ENCODE measurements around the gene SNAP91. TPM values are rescaled to one million over a fixed set of nuclear protein-coding genes. Genes with fewer than 3 reads are reported as not detected.

The SNAP91 gene
- polyA plus RNA-seq, 1 donor (not counting 4 experiments of a cell fraction or from before 2014, with no cell fraction given) = not detected

DNA sequence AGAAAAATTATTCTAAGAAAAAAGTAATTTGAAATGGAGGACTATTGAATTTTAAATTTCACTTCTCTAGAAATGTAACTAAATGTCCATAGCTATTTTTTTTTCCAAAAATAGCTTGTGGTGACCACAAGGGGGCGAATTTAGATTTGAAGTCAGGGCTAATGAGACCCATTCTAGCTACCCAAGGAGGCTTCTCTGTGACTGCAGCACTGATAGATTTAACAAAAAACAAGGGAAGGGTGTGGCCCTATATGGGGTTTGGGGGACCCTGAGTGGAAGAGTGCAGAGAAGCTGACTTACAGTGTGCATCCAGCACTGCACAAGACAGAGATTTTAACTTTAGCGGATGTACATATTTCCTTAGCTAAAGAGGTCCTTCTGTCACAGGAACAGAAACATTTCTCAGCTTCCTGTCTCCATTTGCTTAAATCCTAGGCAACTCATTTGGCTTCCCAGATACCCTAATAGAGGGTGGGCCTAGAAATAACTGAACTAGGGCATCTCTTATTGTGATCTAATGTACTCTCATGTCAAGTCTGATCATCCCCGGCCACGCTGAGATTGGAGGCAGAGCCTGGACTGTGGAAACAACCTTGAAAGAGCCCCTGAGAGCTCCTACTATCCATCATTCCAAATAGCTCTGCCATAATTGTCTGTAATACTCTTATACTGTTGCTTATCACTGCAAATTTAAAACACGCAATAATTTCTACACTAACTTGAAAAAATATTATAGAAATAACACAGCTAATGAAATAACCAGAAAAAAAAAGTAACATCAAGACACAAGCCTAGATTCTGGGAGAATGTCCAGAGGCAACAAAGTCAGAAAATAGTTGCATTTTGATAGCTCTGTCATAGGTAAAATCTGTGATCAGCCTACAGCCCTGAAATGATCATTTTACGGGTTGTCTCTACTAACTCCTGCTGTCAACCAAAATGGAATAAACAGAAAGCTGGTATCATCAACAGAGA is 93.6 kb downstream of the SNAP91 start:
- Histone ChIP-seq H3K4me3 (ENCODE audit: control insufficient read depth in 2 of 3, extremely low read depth in 1 of 3, insufficient read depth in 2 of 3, low read depth in 1 of 3, low read length in 3 of 3) (no peak overlapping the region), H4K20me1 (ENCODE audit: control insufficient read depth, extremely low read depth, insufficient read depth, low read length) (no peaks in the 10 kb centered on the region), H3K4me1 (ENCODE audit: control insufficient read depth, extremely low read depth, insufficient read depth, low read length) (no peaks in the 10 kb centered on the region), H3K9ac (ENCODE audit: control insufficient read depth, extremely low read depth, insufficient read depth, low read length) (no peak overlapping the region), H3K36me3 (ENCODE audit: control insufficient read depth in 2 of 2, extremely low read depth in 1 of 2, insufficient read depth in 2 of 2, low read length in 2 of 2) (no peaks in the 10 kb centered on the region), H3K27ac (ENCODE audit: control insufficient read depth, insufficient read depth, low read length) (no peak overlapping the region), H3K9me3 (ENCODE audit: control insufficient read depth, low read depth, low read length) (no peaks in the 10 kb centered on the region), H2AFZ (ENCODE audit: control insufficient read depth, low read length) (no peak overlapping the region), H3K79me2 (ENCODE audit: control insufficient read depth, insufficient read depth, low read length) (no peaks in the 10 kb centered on the region), H3K4me2 (ENCODE audit: control insufficient read depth, extremely low read depth, insufficient read depth, low read depth, low read length) (no peak overlapping the region), H3K9me1 (ENCODE audit: control insufficient read depth, extremely low read depth, insufficient read depth, low read length) (no peaks in the 10 kb centered on the region), H3K27me3 (ENCODE audit: control insufficient read depth, extremely low read depth, insufficient read depth, low read length) (no peaks in the 10 kb centered on the region)
- DNase-seq (ENCODE audit: low read depth, low spot score) (no peak), FAIRE-seq (no peak)
- TF ChIP-seq, protein P1, sequence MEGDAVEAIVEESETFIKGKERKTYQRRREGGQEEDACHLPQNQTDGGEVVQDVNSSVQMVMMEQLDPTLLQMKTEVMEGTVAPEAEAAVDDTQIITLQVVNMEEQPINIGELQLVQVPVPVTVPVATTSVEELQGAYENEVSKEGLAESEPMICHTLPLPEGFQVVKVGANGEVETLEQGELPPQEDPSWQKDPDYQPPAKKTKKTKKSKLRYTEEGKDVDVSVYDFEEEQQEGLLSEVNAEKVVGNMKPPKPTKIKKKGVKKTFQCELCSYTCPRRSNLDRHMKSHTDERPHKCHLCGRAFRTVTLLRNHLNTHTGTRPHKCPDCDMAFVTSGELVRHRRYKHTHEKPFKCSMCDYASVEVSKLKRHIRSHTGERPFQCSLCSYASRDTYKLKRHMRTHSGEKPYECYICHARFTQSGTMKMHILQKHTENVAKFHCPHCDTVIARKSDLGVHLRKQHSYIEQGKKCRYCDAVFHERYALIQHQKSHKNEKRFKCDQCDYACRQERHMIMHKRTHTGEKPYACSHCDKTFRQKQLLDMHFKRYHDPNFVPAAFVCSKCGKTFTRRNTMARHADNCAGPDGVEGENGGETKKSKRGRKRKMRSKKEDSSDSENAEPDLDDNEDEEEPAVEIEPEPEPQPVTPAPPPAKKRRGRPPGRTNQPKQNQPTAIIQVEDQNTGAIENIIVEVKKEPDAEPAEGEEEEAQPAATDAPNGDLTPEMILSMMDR (optimal IDR thresholded peaks at IDR 0.05 in 1 of 3, IDR thresholded peaks at IDR 0.05 in 1 of 3, conservative IDR thresholded peaks at IDR 0.05 in 1 of 3; ENCODE audit: extremely low read depth in 1 of 3, insufficient read depth in 2 of 3, low read length in 3 of 3) = peak; percentile 36 to 53 (median 47)
- no peak for TF ChIP-seq EZH2 (IDR thresholded peaks at IDR 0.05; ENCODE audit: low read length)
- dilution Hi-C loops (cut with MboI; ENCODE audit: extremely low pct_ligation_motif_present, low sequenced_read_pairs) = no loop called here

DNA sequence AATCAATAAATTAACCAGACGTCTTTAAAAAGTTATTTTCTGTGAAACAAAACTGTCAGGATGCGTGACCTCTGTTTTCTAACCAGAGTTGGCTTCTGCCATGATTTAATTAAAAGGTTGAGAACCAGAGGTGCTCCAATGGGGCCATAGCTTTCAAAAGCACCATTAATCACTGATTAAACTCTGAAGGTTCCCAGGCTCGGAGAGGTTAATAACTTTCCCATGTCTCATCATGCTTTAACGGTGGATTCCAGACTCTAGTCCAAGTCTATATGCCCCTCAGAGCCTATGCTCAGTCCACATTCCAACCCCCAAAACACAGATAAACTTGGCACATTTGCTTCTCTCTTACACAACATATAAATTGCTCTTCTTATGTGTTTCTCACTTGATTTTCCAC is 95.5 kb downstream of the SNAP91 start:
- Histone ChIP-seq H4K20me1 (ENCODE audit: control insufficient read depth, extremely low read depth, insufficient read depth, low read length) (no peaks in the 10 kb centered on the region), H3K9ac (ENCODE audit: control insufficient read depth, extremely low read depth, insufficient read depth, low read length) (no peak overlapping the region), H2AFZ (ENCODE audit: control insufficient read depth, low read length) (no peak overlapping the region), H3K9me3 (ENCODE audit: control insufficient read depth, low read depth, low read length) (no peaks in the 10 kb centered on the region), H3K79me2 (ENCODE audit: control insufficient read depth, insufficient read depth, low read length) (no peaks in the 10 kb centered on the region), H3K36me3 (ENCODE audit: control insufficient read depth in 2 of 2, extremely low read depth in 1 of 2, insufficient read depth in 2 of 2, low read length in 2 of 2) (no peaks in the 10 kb centered on the region), H3K9me1 (ENCODE audit: control insufficient read depth, extremely low read depth, insufficient read depth, low read length) (no peaks in the 10 kb centered on the region), H3K4me2 (ENCODE audit: control insufficient read depth, extremely low read depth, insufficient read depth, low read depth, low read length) (no peak overlapping the region), H3K4me1 (ENCODE audit: control insufficient read depth, extremely low read depth, insufficient read depth, low read length) (no peaks in the 10 kb centered on the region), H3K27ac (ENCODE audit: control insufficient read depth, insufficient read depth, low read length) (no peak overlapping the region), H3K27me3 (ENCODE audit: control insufficient read depth, extremely low read depth, insufficient read depth, low read length) (no peaks in the 10 kb centered on the region), H3K4me3 (ENCODE audit: control insufficient read depth in 2 of 3, extremely low read depth in 1 of 3, insufficient read depth in 2 of 3, low read depth in 1 of 3, low read length in 3 of 3) (no peak overlapping the region)
- no peak for TF ChIP-seq EZH2 (IDR thresholded peaks at IDR 0.05; ENCODE audit: low read length)
- TF ChIP-seq, protein P1 (optimal IDR thresholded peaks at IDR 0.05 in 1 of 3, IDR thresholded peaks at IDR 0.05 in 1 of 3, conservative IDR thresholded peaks at IDR 0.05 in 1 of 3; ENCODE audit: extremely low read depth in 1 of 3, insufficient read depth in 2 of 3, low read length in 3 of 3) = no peak
- DNase-seq (ENCODE audit: low read depth, low spot score) (no peak), FAIRE-seq (no peak)
- dilution Hi-C loops (cut with MboI; ENCODE audit: extremely low pct_ligation_motif_present, low sequenced_read_pairs) = no loop called here
